NCI-H748 (cell line): ENCODE results near the gene ADAMTSL1.
A peak's percentile ranks its signal among the peaks of the same experiment; 100 is the strongest.
"Not testable (repeated sequence)": the region's sequence is repeated elsewhere in the genome, so short reads cannot be mapped to it uniquely, and the experiment has no call there.

Experiments
- DNase-seq: peaks from one replicate; lab custom pipeline; 2025; ENCODE audit not compliant: unreplicated experiment; lab: John Stamatoyannopoulos, UW

ADAMTSL1 gene

GRCh38 chr9:18920141-18921084, 446.5 kb downstream of the ADAMTSL1 start:
- no peak for DNase-seq

GRCh38 chr9:18921366-18922075, 447.6 kb downstream of the ADAMTSL1 start:
- DNase-seq = no peak

- DNase-seq = peak; percentile 8
These were observed 448.4 kb downstream of the ADAMTSL1 start for GRCh38 chr9:18922161-18922885.

- no peak for DNase-seq
These were observed 449.2 kb downstream of the ADAMTSL1 start for GRCh38 chr9:18923167-18923566.

GRCh38 chr9:18923671-18924430, 449.9 kb downstream of the ADAMTSL1 start:
- no peak for DNase-seq

GRCh38 chr9:18925880-18926279, 451.9 kb downstream of the ADAMTSL1 start:
- DNase-seq = no peak

- no peak for DNase-seq
These were observed 452.6 kb downstream of the ADAMTSL1 start for GRCh38 chr9:18926513-18926912.

GRCh38 chr9:18928711-18929110, 454.8 kb downstream of the ADAMTSL1 start:
- no peak for DNase-seq

GRCh38 chr9:18930611-18931010, 456.7 kb downstream of the ADAMTSL1 start:
- not testable (repeated sequence) for DNase-seq

GRCh38 chr9:18935541-18935940, 461.6 kb downstream of the ADAMTSL1 start:
- DNase-seq = no peak

GRCh38 chr9:18936094-18936871, 462.3 kb downstream of the ADAMTSL1 start:
- DNase-seq = no peak

GRCh38 chr9:18939943-18940342, 466.0 kb downstream of the ADAMTSL1 start:
- DNase-seq = no peak

- DNase-seq = no peak
These were observed 467.2 kb downstream of the ADAMTSL1 start for GRCh38 chr9:18941060-18941740.

GRCh38 chr9:18942801-18943200, 468.8 kb downstream of the ADAMTSL1 start:
- DNase-seq = no peak

- peak; percentile 99 for DNase-seq
These were observed 474.0 kb downstream of the ADAMTSL1 start for GRCh38 chr9:18947892-18948339.

- DNase-seq = no peak
These were observed 478.0 kb downstream of the ADAMTSL1 start for GRCh38 chr9:18951936-18952335.

GRCh38 chr9:18955626-18956025, 481.7 kb downstream of the ADAMTSL1 start:
- DNase-seq = no peak
